Pancreas (tissue), 10 donors: ENCODE measurements around the gene RFLNA. TPM values are rescaled to one million over a fixed set of nuclear protein-coding genes. Genes with fewer than 3 reads are reported as not detected.

Experiments
- ATAC-seq, 4 donors: fragments of 200-7000 bp; cut with Tn5 transposase; one replicate each; pipeline versions ENCODE4 v1.8.0 to v1.9.1; 2020; ENCODE audit warnings: mild to moderate bottlenecking in 4 of 4, moderate library complexity in 4 of 4
- DNase-seq, 6 donors: peaks; one replicate each; pipeline ENCODE4 v3.0.0-alpha.2; 2020
- FAIRE-seq: peaks from 2 replicates; lab custom pipeline; 2012; peaks lifted over from hg19 to GRCh38; lab: Jason Lieb, UNC
- H3K27ac ChIP-seq, 4 donors: fragments of 200-600 bp; sonication (generic); 1 replicate in 3 of 4; 2 replicates in 1 of 4; pipeline versions ENCODE4 v1.5.0 to v1.8.0; 2020
- H3K27me3 ChIP-seq, 4 donors: fragments of 200-600 bp; one replicate each; pipeline ENCODE4 v1.8.0; 2021
- H3K36me3 ChIP-seq, 3 donors: fragments of 200-600 bp; sonication (generic) in 1 of 3; one replicate each; pipeline versions ENCODE4 v1.5.0 to v1.8.0; 2020 to 2021
- H3K4me1 ChIP-seq, 3 donors: fragments of 200-600 bp; one replicate each; pipeline ENCODE4 v1.8.0; 2021
- H3K4me3 ChIP-seq, 4 donors: fragments of 200-600 bp; sonication (generic) in 2 of 4; one replicate each; pipeline versions ENCODE4 v1.5.0 to v1.8.0; 2020 to 2021
- H3K9me3 ChIP-seq, 4 donors: fragments of 200-600 bp; one replicate each; pipeline ENCODE4 v1.8.0; 2021
- CTCF ChIP-seq, 4 donors: fragments of 200-600 bp; sonication (generic) in 3 of 4; IDR thresholded peaks; one replicate each; pipeline versions ENCODE4 v1.5.0 to v1.8.0; 2021; ENCODE audit warnings: antibody characterized with exemption in 4 of 4
- WGBS, 2 donors: extraction: QIAGEN DNeasy Blood & Tissue Kit; methylation state at CpG; one replicate each; pipeline ENCODE4 v1.1.7; 2013; 5-methylcytosine and 5-hydroxymethylcytosine counted together
- intact Hi-C, 3 donors: fragments of 100-400 bp; cut with DNase I; formaldehyde crosslinking; loops; one replicate each; pipeline versions ENCODE4 v1.11.1 to v1.14.2; 2022
- polyA plus RNA-seq, 2 donors: library from polyadenylated mRNA; stranded (reverse); fragments of 200-250 nt; gene quantifications; one replicate each; pipeline ENCODE4 v1.2.3, GENCODE V29; 2013
- total RNA-seq, 6 donors: library from RNA; stranded (reverse); fragmentation: NEBNext Ultra II Directional in 4 of 6; extraction: Animal tissue kit (Norgen Biotek cat#: 25700) in 4 of 6; gene quantifications; one replicate each; pipeline versions ENCODE4 v1.2.1 to v1.2.4, GENCODE V29; 2021 to 2023
- donor health status: healthy with polysubstance abuse.
- donor health status: DM: no; HTN: no; CAD: no; lungs with moderate emphysema.
- donor health status: DM: no; HTN: no; CAD: no.
- donor health status: control.
- donor health status: control.
- donor health status: Bipolar disorder and iron deficiency.
- donor health status: DM: yes; HTN: yes; CAD: no.
- donor health status: DM: no; HTN: no; CAD: no.
- donor health status: DM: no; HTN: no; CAD: no.
- donor health status: DM: yes; HTN: yes; CAD: no.

Gene RFLNA
- 1 to 10 TPM in 1 of 6 donors, under 1 TPM in 5; 0.09 to 1.3 (median 0.54) TPM for total RNA-seq
- under 1 TPM; 0.30 to 0.40 TPM for polyA plus RNA-seq

- DNase-seq, result no peak
- peak within 1 kb of the TSS in 1 of 4 donors; percentile 12 for H3K4me3 ChIP-seq
- no peak within 1 kb of the TSS for H3K27ac ChIP-seq
- intact Hi-C loops, result no loop called here
- no peak for FAIRE-seq
- H3K9me3 ChIP-seq, result no peaks in the 10 kb centered on the region
- no peak for TF ChIP-seq CTCF (IDR thresholded peaks at IDR 0.05)
- 6 to 12% methylated on average over 41 to 65 of the region's 66 CpGs for WGBS, 2 donors
- ATAC-seq, result peak in 3 of 4 donors; percentile 48 to 71 (median 53)
- no peaks in the 10 kb centered on the region for H3K36me3 ChIP-seq
- H3K27me3 ChIP-seq, result peaks cover 0 to 3% (median 0%) of the 10 kb centered on the region in 4 donors
- H3K4me1 ChIP-seq, result peaks cover 0 to 4% (median 0%) of the 10 kb centered on the region in 3 donors
These were observed at the start of gene RFLNA for GRCh38 chr12:124294780-124295341. RFLNA (plus strand) TSS chr12:124295093; CDS start chr12:124295430, 337 bp downstream.

GRCh38 chr12:124247331-124247730 lies 47.6 kb upstream of the RFLNA start:
- no peak for TF ChIP-seq CTCF (IDR thresholded peaks at IDR 0.05)
- Histone ChIP-seq H3K27ac (no peak overlapping the region), H3K9me3 (no peaks in the 10 kb centered on the region), H3K4me3 (no peak overlapping the region), H3K36me3 (no peaks in the 10 kb centered on the region), H3K27me3 (no peaks in the 10 kb centered on the region), H3K4me1 (no peaks in the 10 kb centered on the region)
- no peak for DNase-seq
- FAIRE-seq, result no peak
- 70 to 83% methylated on average over 2 of the region's 2 CpGs for WGBS, 2 donors
- intact Hi-C loops, result no loop called here
- no peak for ATAC-seq

- no peak for TF ChIP-seq CTCF (IDR thresholded peaks at IDR 0.05)
- H3K4me1 ChIP-seq, result no peaks in the 10 kb centered on the region
- H3K27me3 ChIP-seq, result no peaks in the 10 kb centered on the region
- intact Hi-C loops, result no loop called here
- no peak for ATAC-seq
- no peaks in the 10 kb centered on the region for H3K36me3 ChIP-seq
- no peak for FAIRE-seq
- no peaks in the 10 kb centered on the region for H3K9me3 ChIP-seq
- no peak overlapping the region for H3K27ac ChIP-seq
- DNase-seq, result no peak
- 74% methylated on average over 20 of the region's 20 CpGs for WGBS, 2 donors
- H3K4me3 ChIP-seq, result no peak overlapping the region
These were observed 45.7 kb upstream of the RFLNA start for GRCh38 chr12:124248941-124249825.

GRCh38 chr12:124251186-124251585 lies 43.7 kb upstream of the RFLNA start:
- Histone ChIP-seq H3K36me3 (no peaks in the 10 kb centered on the region), H3K4me3 (no peak overlapping the region), H3K9me3 (no peaks in the 10 kb centered on the region), H3K27ac (no peak overlapping the region), H3K4me1 (no peaks in the 10 kb centered on the region), H3K27me3 (no peaks in the 10 kb centered on the region)
- TF ChIP-seq CTCF (IDR thresholded peaks at IDR 0.05), result no peak
- ATAC-seq (no peak), DNase-seq (no peak), FAIRE-seq (no peak)
- WGBS, 2 donors, result 83 to 93% methylated on average over 7 of the region's 7 CpGs
- intact Hi-C loops, result no loop called here
